Measurements from ENCODE around the gene MYNN. TPM values are rescaled to one million over a fixed set of nuclear protein-coding genes. Genes with fewer than 3 reads are reported as not detected.

Gene MYNN
- total and polyA plus RNA-seq, 8 donors, result 13.1 to 36.3 (median 32.3) TPM

DNA sequence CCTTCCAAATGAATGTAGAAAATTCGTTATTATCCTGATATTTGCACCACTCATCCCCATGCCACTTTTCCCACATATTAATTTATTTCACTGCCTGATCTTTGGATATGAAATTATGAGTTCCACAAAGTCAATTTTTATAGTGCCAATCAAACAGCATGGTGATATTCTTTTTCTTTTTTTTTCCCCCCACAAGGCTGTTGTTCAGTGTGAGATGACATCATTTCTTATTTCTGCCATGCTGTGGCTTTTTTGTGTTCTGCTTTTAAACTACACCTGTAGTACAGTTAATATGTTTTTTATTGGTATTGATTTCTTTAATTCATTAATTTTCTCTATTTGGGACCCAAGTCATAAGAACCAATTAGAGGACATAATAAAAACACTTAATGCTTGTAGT, 14.6 kb downstream of the MYNN start:
- Histone ChIP-seq H3K36me3 (peaks cover 0 to 83% of the 10 kb centered on the region in 2 donors), H3K27ac (no peak overlapping the region), H3K4me3 (no peak overlapping the region), H3K4me1 (no peaks in the 10 kb centered on the region), H3K9me3 (no peaks in the 10 kb centered on the region), H3K27me3 (no peaks in the 10 kb centered on the region)
- DNase-seq (no peak), ATAC-seq (no peak)
- TF ChIP-seq CTCF (IDR thresholded peaks at IDR 0.05), result no peak
- intact Hi-C loops (cut with DNase I), result no loop called here

GRCh38 chr3:169790219-169790618, 17.0 kb downstream of the MYNN start:
- DNase-seq (no peak), ATAC-seq (no peak)
- intact Hi-C loops (cut with DNase I), result no loop called here
- H3K4me3 ChIP-seq, result no peak overlapping the region
- no peaks in the 10 kb centered on the region for H3K4me1 ChIP-seq
- TF ChIP-seq CTCF (IDR thresholded peaks at IDR 0.05), result no peak
- H3K9me3 ChIP-seq, result no peaks in the 10 kb centered on the region
- H3K27me3 ChIP-seq, result no peaks in the 10 kb centered on the region
- no peak overlapping the region for H3K27ac ChIP-seq
- H3K36me3 ChIP-seq, result peaks cover 0 to 62% of the 10 kb centered on the region in 2 donors

GRCh38 chr3:169790687-169791429, 17.7 kb downstream of the MYNN start:
- ATAC-seq (no peak), DNase-seq (no peak)
- no peaks in the 10 kb centered on the region for H3K27me3 ChIP-seq
- no peak overlapping the region for H3K4me3 ChIP-seq
- no peak for TF ChIP-seq CTCF (IDR thresholded peaks at IDR 0.05)
- H3K36me3 ChIP-seq, result peaks cover 0 to 55% of the 10 kb centered on the region in 2 donors
- H3K9me3 ChIP-seq, result no peaks in the 10 kb centered on the region
- no peaks in the 10 kb centered on the region for H3K4me1 ChIP-seq
- intact Hi-C loops (cut with DNase I), result no loop called here
- no peak overlapping the region for H3K27ac ChIP-seq

- H3K4me1 ChIP-seq, result no peaks in the 10 kb centered on the region
- ATAC-seq (no peak), DNase-seq (no peak)
- H3K4me3 ChIP-seq, result no peak overlapping the region
- H3K27ac ChIP-seq, result no peak overlapping the region
- no peaks in the 10 kb centered on the region for H3K27me3 ChIP-seq
- no peaks in the 10 kb centered on the region for H3K9me3 ChIP-seq
- intact Hi-C loops (cut with DNase I), result no loop called here
- TF ChIP-seq CTCF (IDR thresholded peaks at IDR 0.05), result no peak
- H3K36me3 ChIP-seq, result peaks cover 0 to 41% of the 10 kb centered on the region in 2 donors
Measured at GRCh38 chr3:169792359-169792758, 19.2 kb downstream of the MYNN start.

- intact Hi-C loops (cut with DNase I), result no loop called here
- no peak for DNase-seq
- no peak for ATAC-seq
- Histone ChIP-seq H3K4me3 (no peak overlapping the region), H3K27ac (no peak overlapping the region), H3K27me3 (no peaks in the 10 kb centered on the region), H3K4me1 (no peaks in the 10 kb centered on the region), H3K36me3 (no peaks in the 10 kb centered on the region), H3K9me3 (no peaks in the 10 kb centered on the region)
- no peak for TF ChIP-seq CTCF (IDR thresholded peaks at IDR 0.05)
Measured at GRCh38 chr3:169804681-169805080, 31.5 kb downstream of the MYNN start.
